ENCODE results near the gene RAPGEF6.
"Not testable (repeated sequence)": the region's sequence is repeated elsewhere in the genome, so short reads cannot be mapped to it uniquely, and the experiment has no call there.

RAPGEF6 gene

DNA sequence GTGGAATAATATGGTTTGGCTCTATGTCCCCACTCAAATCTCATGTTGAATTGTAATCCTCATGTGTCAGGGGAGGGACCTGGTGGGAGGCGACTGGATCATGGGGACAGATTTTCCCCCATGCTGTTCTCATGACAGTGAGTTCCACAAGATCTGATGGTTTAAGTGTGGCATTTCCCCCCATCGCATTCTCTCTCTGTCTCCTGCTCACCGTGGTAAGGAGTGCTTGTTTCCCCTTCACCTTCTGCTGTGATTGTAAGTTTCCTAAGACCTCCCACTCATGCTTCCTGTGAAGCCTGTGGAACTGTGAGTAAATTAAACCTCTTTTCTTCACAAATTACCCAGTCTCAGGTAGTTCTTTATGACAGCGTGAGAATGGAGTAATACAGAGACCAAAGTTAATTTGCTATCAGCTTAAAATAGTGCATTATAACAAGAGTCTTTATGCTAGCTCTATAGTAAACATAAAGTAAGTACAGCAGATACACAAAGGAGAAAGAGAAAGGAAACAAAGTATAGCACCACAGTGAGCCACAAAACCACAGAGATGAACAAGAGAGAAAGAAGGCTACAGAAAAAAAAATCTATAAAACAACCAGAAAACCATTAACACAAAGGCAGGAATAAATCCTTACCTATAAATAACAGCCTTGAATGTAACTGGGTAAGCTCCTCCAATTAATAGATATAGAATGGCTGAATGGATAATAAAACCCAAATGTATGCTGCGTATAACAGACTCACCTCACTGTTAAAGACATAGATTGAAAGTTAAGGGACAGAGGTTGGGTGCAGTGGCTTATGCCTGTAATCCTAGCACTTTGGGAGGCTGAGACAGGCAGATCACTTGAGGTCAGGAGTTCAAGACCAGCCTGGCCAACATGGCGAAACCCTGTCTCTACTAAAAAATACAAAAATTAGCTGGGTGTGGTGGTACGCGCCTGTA lies 39.7 kb downstream of the RAPGEF6 start:
- Histone ChIP-seq H3K4me2 (ENCODE audit: insufficient read depth, low read length) (peak overlapping the region; percentile 60), H3K4me3 (ENCODE audit: low read depth in 1 of 2, low read length in 2 of 2) (peak overlapping the region in 1 of 2 experiments; percentile 39; a peak in 2 of 4 replicates), H3K4me1 (ENCODE audit: insufficient read depth, low read length) (peaks cover 35% of the 10 kb centered on the region), H3K79me2 (ENCODE audit: insufficient read depth, low read length) (peaks cover 47% of the 10 kb centered on the region), H3K9ac (ENCODE audit: low read depth, low read length) (peak overlapping the region; percentile 7), H4K20me1 (ENCODE audit: insufficient read depth, low read length) (peaks cover 13% of the 10 kb centered on the region), H3K9me3 (ENCODE audit: insufficient read depth, low read length, severe bottlenecking) (no peaks in the 10 kb centered on the region), H3K36me3 (ENCODE audit: insufficient read depth, low read length) (peaks cover 6% of the 10 kb centered on the region; the same call in 1 of the 2 replicates), H2AFZ (ENCODE audit: low read depth, low read length) (no peak overlapping the region), H3K27me3 (ENCODE audit: insufficient read depth, low read length, poor library complexity) (no peaks in the 10 kb centered on the region), H3K27ac (ENCODE audit: low read length) (peak overlapping the region; percentile 24)
- DNase-seq (peak; percentile 29), ATAC-seq (ENCODE audit: insufficient read depth, low read depth) (peak; percentile 96)
- no peak for TF ChIP-seq EZH2 (IDR thresholded peaks at IDR 0.05; ENCODE audit: borderline replicate concordance, low read depth, low read length, severe bottlenecking)
- TF ChIP-seq, protein P1, sequence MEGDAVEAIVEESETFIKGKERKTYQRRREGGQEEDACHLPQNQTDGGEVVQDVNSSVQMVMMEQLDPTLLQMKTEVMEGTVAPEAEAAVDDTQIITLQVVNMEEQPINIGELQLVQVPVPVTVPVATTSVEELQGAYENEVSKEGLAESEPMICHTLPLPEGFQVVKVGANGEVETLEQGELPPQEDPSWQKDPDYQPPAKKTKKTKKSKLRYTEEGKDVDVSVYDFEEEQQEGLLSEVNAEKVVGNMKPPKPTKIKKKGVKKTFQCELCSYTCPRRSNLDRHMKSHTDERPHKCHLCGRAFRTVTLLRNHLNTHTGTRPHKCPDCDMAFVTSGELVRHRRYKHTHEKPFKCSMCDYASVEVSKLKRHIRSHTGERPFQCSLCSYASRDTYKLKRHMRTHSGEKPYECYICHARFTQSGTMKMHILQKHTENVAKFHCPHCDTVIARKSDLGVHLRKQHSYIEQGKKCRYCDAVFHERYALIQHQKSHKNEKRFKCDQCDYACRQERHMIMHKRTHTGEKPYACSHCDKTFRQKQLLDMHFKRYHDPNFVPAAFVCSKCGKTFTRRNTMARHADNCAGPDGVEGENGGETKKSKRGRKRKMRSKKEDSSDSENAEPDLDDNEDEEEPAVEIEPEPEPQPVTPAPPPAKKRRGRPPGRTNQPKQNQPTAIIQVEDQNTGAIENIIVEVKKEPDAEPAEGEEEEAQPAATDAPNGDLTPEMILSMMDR (IDR thresholded peaks at IDR 0.05; ENCODE audit: borderline replicate concordance, extremely low read depth, low read length, poor library complexity, severe bottlenecking): no peak

DNA sequence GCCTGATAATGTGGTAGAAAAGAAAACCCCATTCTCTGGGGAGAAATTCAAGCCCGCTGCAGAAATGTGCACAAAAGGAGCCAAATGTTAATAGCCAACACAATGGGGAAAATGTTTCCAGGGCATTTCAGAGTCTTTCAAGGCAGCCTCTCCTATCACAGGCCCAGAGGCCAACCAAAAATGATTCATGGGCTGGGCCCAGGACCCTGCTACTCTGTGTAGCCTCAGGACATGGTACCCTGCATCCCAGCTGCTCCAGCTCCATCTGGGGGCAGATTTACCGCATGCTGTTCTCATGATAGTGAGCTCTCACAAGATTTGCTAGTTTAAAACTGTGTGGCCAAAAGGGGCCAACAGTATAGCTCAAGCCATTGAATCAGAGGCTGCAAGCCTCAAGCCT lies 41.1 kb downstream of the RAPGEF6 start:
- H3K27ac ChIP-seq (ENCODE audit: low read length): no peak overlapping the region; the same call in 1 of the 2 replicates
- peaks cover 47% of the 10 kb centered on the region for H3K79me2 ChIP-seq (ENCODE audit: insufficient read depth, low read length)
- H3K27me3 ChIP-seq (ENCODE audit: insufficient read depth, low read length, poor library complexity): no peaks in the 10 kb centered on the region
- H3K9ac ChIP-seq (ENCODE audit: low read depth, low read length): no peak overlapping the region
- no peak overlapping the region for H3K4me3 ChIP-seq (ENCODE audit: low read depth in 1 of 2, low read length in 2 of 2)
- H3K36me3 ChIP-seq (ENCODE audit: insufficient read depth, low read length): peaks cover 9% of the 10 kb centered on the region; the same call in 1 of the 2 replicates
- ATAC-seq (ENCODE audit: insufficient read depth, low read depth): no peak
- H2AFZ ChIP-seq (ENCODE audit: low read depth, low read length): no peak overlapping the region
- TF ChIP-seq EZH2 (IDR thresholded peaks at IDR 0.05; ENCODE audit: borderline replicate concordance, low read depth, low read length, severe bottlenecking): no peak
- TF ChIP-seq, protein P1 (IDR thresholded peaks at IDR 0.05; ENCODE audit: borderline replicate concordance, extremely low read depth, low read length, poor library complexity, severe bottlenecking): no peak
- H3K9me3 ChIP-seq (ENCODE audit: insufficient read depth, low read length, severe bottlenecking): no peaks in the 10 kb centered on the region
- H4K20me1 ChIP-seq (ENCODE audit: insufficient read depth, low read length): peaks cover 21% of the 10 kb centered on the region
- no peak overlapping the region for H3K4me2 ChIP-seq (ENCODE audit: insufficient read depth, low read length)
- DNase-seq: no peak
- peaks cover 38% of the 10 kb centered on the region for H3K4me1 ChIP-seq (ENCODE audit: insufficient read depth, low read length)

DNA sequence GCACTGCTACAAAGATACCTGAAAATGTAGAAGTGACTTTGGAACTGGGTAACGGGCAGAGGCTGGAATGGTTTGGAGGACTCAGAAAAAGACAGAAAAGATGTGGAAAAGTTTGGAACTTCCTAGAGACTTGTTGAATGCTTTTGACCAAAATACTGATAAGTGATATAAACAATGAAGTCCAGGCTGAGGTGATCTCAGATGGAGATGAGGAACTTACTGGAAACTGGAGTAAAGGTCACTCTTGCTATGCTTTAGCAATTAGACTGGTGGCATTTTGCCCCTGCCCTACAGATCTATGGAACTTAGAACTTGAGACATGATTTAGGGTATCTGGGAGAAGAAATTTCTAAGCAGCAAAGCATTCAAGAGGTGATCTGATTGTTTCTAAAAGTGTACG lies 41.6 kb downstream of the RAPGEF6 start:
- H3K27me3 ChIP-seq (ENCODE audit: insufficient read depth, low read length, poor library complexity); H3K27ac ChIP-seq (ENCODE audit: low read length); ATAC-seq (ENCODE audit: insufficient read depth, low read depth); H3K4me2 ChIP-seq (ENCODE audit: insufficient read depth, low read length); H3K9ac ChIP-seq (ENCODE audit: low read depth, low read length); H3K4me3 ChIP-seq (ENCODE audit: low read depth in 1 of 2, low read length in 2 of 2); H3K36me3 ChIP-seq (ENCODE audit: insufficient read depth, low read length); DNase-seq; H2AFZ ChIP-seq (ENCODE audit: low read depth, low read length); H3K9me3 ChIP-seq (ENCODE audit: insufficient read depth, low read length, severe bottlenecking): not testable (repeated sequence)
- Histone ChIP-seq H3K79me2 (ENCODE audit: insufficient read depth, low read length) (peaks cover 46% of the 10 kb centered on the region), H3K4me1 (ENCODE audit: insufficient read depth, low read length) (peaks cover 38% of the 10 kb centered on the region), H4K20me1 (ENCODE audit: insufficient read depth, low read length) (peaks cover 21% of the 10 kb centered on the region)

All from DND-41 (cell line).